WTC11 (cell line): ENCODE results near the gene IGSF6.
"Not testable (repeated sequence)": the region's sequence is repeated elsewhere in the genome, so short reads cannot be mapped to it uniquely, and the experiment has no call there.

Experiments used
- ATF3 ChIP-seq: sonication (generic); formaldehyde crosslinking; conservative IDR thresholded peaks from 2 replicates; pipeline ENCODE4 v1.8.1; 2022; ENCODE audit warnings: mild to moderate bottlenecking, missing genetic modification reagents
- CTCF ChIP-seq: fragments of 200-600 bp; IDR thresholded peaks from 2 replicates; pipeline ENCODE4 v1.8.0; 2022; ENCODE audit warnings: antibody characterized with exemption
- JAZF1 ChIP-seq: fragments of 250-450 bp; sonication (Bioruptor Pico); IDR thresholded peaks from 2 replicates; pipeline ENCODE4 v1.9.0; 2021; ENCODE audit warnings: moderate library complexity, mild to moderate bottlenecking, inconsistent platforms
- KAT7 ChIP-seq: sonication (generic); formaldehyde crosslinking; IDR thresholded peaks from 2 replicates; pipeline ENCODE4 v1.8.1; 2023; ENCODE audit warnings: missing genetic modification reagents, mild to moderate bottlenecking, borderline replicate concordance
- MAX ChIP-seq: sonication (generic); formaldehyde crosslinking; IDR thresholded peaks from 2 replicates; pipeline ENCODE4 v1.8.0; 2022; ENCODE audit warnings: mild to moderate bottlenecking, missing genetic modification reagents
- MLX ChIP-seq: sonication (generic); formaldehyde crosslinking; IDR thresholded peaks from 2 replicates; pipeline ENCODE4 v1.8.1; 2023; ENCODE audit warnings: mild to moderate bottlenecking, missing genetic modification reagents, moderate library complexity
- NFE2L1 ChIP-seq: sonication (generic); formaldehyde crosslinking; IDR thresholded peaks from 2 replicates; pipeline ENCODE4 v1.8.1; 2023; ENCODE audit warnings: missing genetic modification reagents
- OVOL2 ChIP-seq: fragments of 250-450 bp; sonication (Bioruptor Pico); IDR thresholded peaks from 2 replicates; pipeline ENCODE4 v1.9.0; 2021; ENCODE audit warnings: mild to moderate bottlenecking, borderline replicate concordance
- SP1 ChIP-seq: sonication (generic); formaldehyde crosslinking; conservative IDR thresholded peaks from 2 replicates; pipeline ENCODE4 v1.8.1; 2022; ENCODE audit warnings: missing genetic modification reagents
- ZBTB21 ChIP-seq: sonication (generic); formaldehyde crosslinking; IDR thresholded peaks from 2 replicates; pipeline ENCODE4 v1.8.1; 2023; ENCODE audit warnings: mild to moderate bottlenecking, missing genetic modification reagents, borderline replicate concordance
- TF ChIP-seq, protein P1 (sequence below): sonication (generic); formaldehyde crosslinking; IDR thresholded peaks from 2 replicates; pipeline ENCODE4 v1.8.0; 2022; ENCODE audit warnings: mild to moderate bottlenecking, missing genetic modification reagents

GRCh38 chr16:21674456-21674855 is 22.0 kb upstream of the IGSF6 start:
- not testable (repeated sequence) for TF ChIP-seq MLX; CTCF; JAZF1 (CRISPR knock-in tag); SP1; NFE2L1 (CRISPR knock-in tag); KAT7 (CRISPR knock-in tag); MAX; OVOL2 (CRISPR knock-in tag); ZBTB21 (CRISPR knock-in tag); ATF3 (CRISPR knock-in tag)
- TF ChIP-seq, protein P1, sequence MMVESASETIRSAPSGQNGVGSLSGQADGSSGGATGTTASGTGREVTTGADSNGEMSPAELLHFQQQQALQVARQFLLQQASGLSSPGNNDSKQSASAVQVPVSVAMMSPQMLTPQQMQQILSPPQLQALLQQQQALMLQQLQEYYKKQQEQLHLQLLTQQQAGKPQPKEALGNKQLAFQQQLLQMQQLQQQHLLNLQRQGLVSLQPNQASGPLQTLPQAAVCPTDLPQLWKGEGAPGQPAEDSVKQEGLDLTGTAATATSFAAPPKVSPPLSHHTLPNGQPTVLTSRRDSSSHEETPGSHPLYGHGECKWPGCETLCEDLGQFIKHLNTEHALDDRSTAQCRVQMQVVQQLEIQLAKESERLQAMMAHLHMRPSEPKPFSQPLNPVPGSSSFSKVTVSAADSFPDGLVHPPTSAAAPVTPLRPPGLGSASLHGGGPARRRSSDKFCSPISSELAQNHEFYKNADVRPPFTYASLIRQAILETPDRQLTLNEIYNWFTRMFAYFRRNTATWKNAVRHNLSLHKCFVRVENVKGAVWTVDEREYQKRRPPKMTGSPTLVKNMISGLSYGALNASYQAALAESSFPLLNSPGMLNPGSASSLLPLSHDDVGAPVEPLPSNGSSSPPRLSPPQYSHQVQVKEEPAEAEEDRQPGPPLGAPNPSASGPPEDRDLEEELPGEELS = not testable (repeated sequence)
